DND-41 (cell line): ENCODE measurements around the gene MAN1B1.

Experiments used
- EZH2 ChIP-seq: IDR thresholded peaks from 3 replicates; pipeline ENCODE4 v1.6.1; 2012; ENCODE audit warnings: borderline replicate concordance, low read depth, mild to moderate bottlenecking, moderate library complexity, low read length, inconsistent platforms; ENCODE audit not compliant: severe bottlenecking
- TF ChIP-seq, protein P1 (sequence below): IDR thresholded peaks from 2 replicates; pipeline ENCODE4 v1.5.1; 2012; ENCODE audit warnings: borderline replicate concordance, low read length, moderate library complexity, mild to moderate bottlenecking; ENCODE audit not compliant: poor library complexity, severe bottlenecking; ENCODE audit errors: extremely low read depth

DNA sequence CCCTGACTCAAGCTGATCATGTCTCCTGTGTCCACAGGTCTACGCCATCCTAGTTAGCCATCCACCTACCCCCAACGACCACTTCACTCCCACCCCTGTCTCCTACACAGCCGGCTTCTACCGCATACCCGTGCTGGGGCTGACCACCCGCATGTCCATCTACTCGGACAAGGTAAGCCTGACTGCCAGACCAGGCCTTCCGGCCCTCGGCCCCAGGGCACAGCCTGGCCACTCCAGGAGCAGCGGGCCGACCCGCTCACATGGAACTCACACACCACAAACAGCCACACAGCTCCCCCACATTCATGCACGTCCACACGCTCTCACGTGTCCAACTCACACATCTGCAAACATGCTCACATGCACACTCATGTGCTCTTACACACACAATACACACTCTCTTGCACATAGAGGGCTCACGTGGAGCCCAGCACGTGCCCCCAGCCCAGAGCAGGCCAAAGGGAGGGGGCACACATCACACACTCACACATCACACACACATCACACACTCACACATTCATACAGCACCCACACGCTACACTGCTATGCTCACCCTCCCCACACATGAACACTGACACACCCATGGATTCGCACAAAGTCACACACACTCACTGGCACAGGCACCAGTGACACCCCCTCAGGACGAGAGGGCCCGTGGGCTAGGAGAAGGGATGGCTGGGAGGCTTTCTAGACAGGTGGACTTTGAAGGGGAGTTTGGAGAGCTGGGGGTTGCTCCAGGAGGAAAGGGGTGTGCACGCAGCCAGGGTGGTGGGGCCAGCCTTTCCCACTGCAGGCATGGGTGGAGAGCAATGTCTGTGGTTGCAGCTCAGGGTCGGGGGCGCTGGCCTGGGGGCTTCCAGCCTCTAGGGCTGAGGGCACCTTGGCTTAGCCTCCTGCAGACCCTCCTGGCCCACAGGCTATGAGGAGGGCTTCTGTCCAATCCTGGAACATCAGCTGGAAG lies 55.5 kb downstream of the MAN1B1 start:
- TF ChIP-seq, protein P1, sequence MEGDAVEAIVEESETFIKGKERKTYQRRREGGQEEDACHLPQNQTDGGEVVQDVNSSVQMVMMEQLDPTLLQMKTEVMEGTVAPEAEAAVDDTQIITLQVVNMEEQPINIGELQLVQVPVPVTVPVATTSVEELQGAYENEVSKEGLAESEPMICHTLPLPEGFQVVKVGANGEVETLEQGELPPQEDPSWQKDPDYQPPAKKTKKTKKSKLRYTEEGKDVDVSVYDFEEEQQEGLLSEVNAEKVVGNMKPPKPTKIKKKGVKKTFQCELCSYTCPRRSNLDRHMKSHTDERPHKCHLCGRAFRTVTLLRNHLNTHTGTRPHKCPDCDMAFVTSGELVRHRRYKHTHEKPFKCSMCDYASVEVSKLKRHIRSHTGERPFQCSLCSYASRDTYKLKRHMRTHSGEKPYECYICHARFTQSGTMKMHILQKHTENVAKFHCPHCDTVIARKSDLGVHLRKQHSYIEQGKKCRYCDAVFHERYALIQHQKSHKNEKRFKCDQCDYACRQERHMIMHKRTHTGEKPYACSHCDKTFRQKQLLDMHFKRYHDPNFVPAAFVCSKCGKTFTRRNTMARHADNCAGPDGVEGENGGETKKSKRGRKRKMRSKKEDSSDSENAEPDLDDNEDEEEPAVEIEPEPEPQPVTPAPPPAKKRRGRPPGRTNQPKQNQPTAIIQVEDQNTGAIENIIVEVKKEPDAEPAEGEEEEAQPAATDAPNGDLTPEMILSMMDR = no peak
- TF ChIP-seq EZH2 = no peak
